ENCODE measurements around the gene LRRC26.

The LRRC26 gene

GRCh38 chr9:137163365-137163715 lies 6.5 kb downstream of the LRRC26 start:
- TF ChIP-seq POLR2AphosphoS5 (IDR thresholded peaks at IDR 0.05; ENCODE audit: low read depth, low read length) (no peak), POLR2A (IDR thresholded peaks at IDR 0.05; ENCODE audit: low read depth, low read length) (no peak), TAF1 (IDR thresholded peaks at IDR 0.05; ENCODE audit: borderline replicate concordance, low read depth, low read length) (no peak)
- FAIRE-seq (no peak), DNase-seq (ENCODE audit: insufficient read length) (no peak)

GRCh38 chr9:137162505-137163364 lies 7.1 kb downstream of the LRRC26 start:
- FAIRE-seq (no peak), DNase-seq (ENCODE audit: insufficient read length) (no peak)
- TF ChIP-seq TAF1 (IDR thresholded peaks at IDR 0.05; ENCODE audit: borderline replicate concordance, low read depth, low read length) (no peak), POLR2A (IDR thresholded peaks at IDR 0.05; ENCODE audit: low read depth, low read length) (no peak), POLR2AphosphoS5 (IDR thresholded peaks at IDR 0.05; ENCODE audit: low read depth, low read length) (no peak)

- FAIRE-seq (no peak), DNase-seq (ENCODE audit: insufficient read length) (no peak)
- no peak for TF ChIP-seq POLR2A (IDR thresholded peaks at IDR 0.05; ENCODE audit: low read depth, low read length)
- TF ChIP-seq TAF1 (IDR thresholded peaks at IDR 0.05; ENCODE audit: borderline replicate concordance, low read depth, low read length), result no peak
- no peak for TF ChIP-seq POLR2AphosphoS5 (IDR thresholded peaks at IDR 0.05; ENCODE audit: low read depth, low read length)
Observed at GRCh38 chr9:137161558-137162486, 8.0 kb downstream of the LRRC26 start.

- no peak for DNase-seq (ENCODE audit: insufficient read length)
- FAIRE-seq, result no peak
- no peak for TF ChIP-seq POLR2AphosphoS5 (IDR thresholded peaks at IDR 0.05; ENCODE audit: low read depth, low read length)
- no peak for TF ChIP-seq TAF1 (IDR thresholded peaks at IDR 0.05; ENCODE audit: borderline replicate concordance, low read depth, low read length)
- no peak for TF ChIP-seq POLR2A (IDR thresholded peaks at IDR 0.05; ENCODE audit: low read depth, low read length)
Observed at GRCh38 chr9:137160716-137161557, 8.9 kb downstream of the LRRC26 start.

GRCh38 chr9:137160054-137160425 lies 9.8 kb downstream of the LRRC26 start:
- DNase-seq (ENCODE audit: insufficient read length) (no peak), FAIRE-seq (no peak)
- TF ChIP-seq TAF1 (IDR thresholded peaks at IDR 0.05; ENCODE audit: borderline replicate concordance, low read depth, low read length) (no peak), POLR2A (IDR thresholded peaks at IDR 0.05; ENCODE audit: low read depth, low read length) (no peak), POLR2AphosphoS5 (IDR thresholded peaks at IDR 0.05; ENCODE audit: low read depth, low read length) (no peak)

- FAIRE-seq (peak; percentile 87), DNase-seq (ENCODE audit: insufficient read length) (no peak)
- no peak for TF ChIP-seq POLR2A (IDR thresholded peaks at IDR 0.05; ENCODE audit: low read depth, low read length)
- no peak for TF ChIP-seq TAF1 (IDR thresholded peaks at IDR 0.05; ENCODE audit: borderline replicate concordance, low read depth, low read length)
- no peak for TF ChIP-seq POLR2AphosphoS5 (IDR thresholded peaks at IDR 0.05; ENCODE audit: low read depth, low read length)
Observed at GRCh38 chr9:137159105-137160053, 10.5 kb downstream of the LRRC26 start.

- DNase-seq (ENCODE audit: insufficient read length) (no peak), FAIRE-seq (no peak)
- no peak for TF ChIP-seq TAF1 (IDR thresholded peaks at IDR 0.05; ENCODE audit: borderline replicate concordance, low read depth, low read length)
- TF ChIP-seq POLR2A (IDR thresholded peaks at IDR 0.05; ENCODE audit: low read depth, low read length), result no peak
- TF ChIP-seq POLR2AphosphoS5 (IDR thresholded peaks at IDR 0.05; ENCODE audit: low read depth, low read length), result no peak
Observed at GRCh38 chr9:137158625-137159024, 11.2 kb downstream of the LRRC26 start.

GRCh38 chr9:137157618-137158415 lies 12.0 kb downstream of the LRRC26 start:
- peak; percentile 69 for FAIRE-seq
- DNase-seq (ENCODE audit: insufficient read length), result no peak
- no peak for TF ChIP-seq POLR2A (IDR thresholded peaks at IDR 0.05; ENCODE audit: low read depth, low read length)
- no peak for TF ChIP-seq TAF1 (IDR thresholded peaks at IDR 0.05; ENCODE audit: borderline replicate concordance, low read depth, low read length)
- TF ChIP-seq POLR2AphosphoS5 (IDR thresholded peaks at IDR 0.05; ENCODE audit: low read depth, low read length), result no peak

GRCh38 chr9:137156567-137157375 lies 13.1 kb downstream of the LRRC26 start:
- no peak for DNase-seq (ENCODE audit: insufficient read length)
- FAIRE-seq, result peak; percentile 62

More at GRCh38 chr9:137156567-137157375, 13.1 kb downstream of the LRRC26 start:
- TF ChIP-seq TAF1 (IDR thresholded peaks at IDR 0.05; ENCODE audit: borderline replicate concordance, low read depth, low read length) (no peak), POLR2AphosphoS5 (IDR thresholded peaks at IDR 0.05; ENCODE audit: low read depth, low read length) (no peak), POLR2A (IDR thresholded peaks at IDR 0.05; ENCODE audit: low read depth, low read length) (no peak)
